Parathyroid adenoma (tissue), 2 donors: Measurements from ENCODE around the gene ZNF778.

ENCODE experiments used
- H2AFZ ChIP-seq: fragments of 300-600 bp; sonication (generic); one replicate; pipeline ENCODE4 v1.7.0; 2017; ENCODE audit warnings: antibody characterized with exemption, mild to moderate bottlenecking
- H3K27ac ChIP-seq: fragments of 300-600 bp; sonication (generic); one replicate; pipeline ENCODE4 v1.7.0; 2017
- H3K27me3 ChIP-seq: fragments of 300-600 bp; sonication (generic); one replicate; pipeline ENCODE4 v1.7.0; 2017; ENCODE audit warnings: low read length; ENCODE audit not compliant: control insufficient read depth, insufficient read depth
- H3K36me3 ChIP-seq: fragments of 300-600 bp; sonication (generic); one replicate; pipeline ENCODE4 v1.7.0; 2017; ENCODE audit warnings: low read length; ENCODE audit not compliant: control insufficient read depth, insufficient read depth
- H3K4me1 ChIP-seq: fragments of 300-600 bp; sonication (generic); one replicate; pipeline ENCODE4 v1.7.0; 2017; ENCODE audit warnings: control low read depth
- H3K4me2 ChIP-seq: fragments of 300-600 bp; sonication (generic); one replicate; pipeline ENCODE4 v1.7.0; 2017; ENCODE audit warnings: low read length
- H3K4me3 ChIP-seq: fragments of 300-600 bp; sonication (generic); one replicate; pipeline ENCODE4 v1.7.0; 2017; ENCODE audit warnings: low read depth, low read length
- H3K79me2 ChIP-seq: fragments of 300-600 bp; sonication (generic); one replicate; pipeline ENCODE4 v1.7.0; 2017; ENCODE audit warnings: control low read depth
- H3K9ac ChIP-seq: fragments of 300-600 bp; sonication (generic); one replicate; pipeline ENCODE4 v1.7.0; 2017; ENCODE audit warnings: mild to moderate bottlenecking
- H3K9me3 ChIP-seq: fragments of 300-600 bp; sonication (generic); one replicate; pipeline ENCODE4 v1.7.0; 2017; ENCODE audit warnings: low read length; ENCODE audit not compliant: control insufficient read depth
- TF ChIP-seq, protein P1 (sequence below): fragments of 300-600 bp; sonication (generic); IDR thresholded peaks from one replicate; pipeline ENCODE4 v1.7.0; 2017; ENCODE audit warnings: antibody characterized with exemption, mild to moderate bottlenecking
- donor health status: primary hyperparathyroidism.

ZNF778 gene

DNA sequence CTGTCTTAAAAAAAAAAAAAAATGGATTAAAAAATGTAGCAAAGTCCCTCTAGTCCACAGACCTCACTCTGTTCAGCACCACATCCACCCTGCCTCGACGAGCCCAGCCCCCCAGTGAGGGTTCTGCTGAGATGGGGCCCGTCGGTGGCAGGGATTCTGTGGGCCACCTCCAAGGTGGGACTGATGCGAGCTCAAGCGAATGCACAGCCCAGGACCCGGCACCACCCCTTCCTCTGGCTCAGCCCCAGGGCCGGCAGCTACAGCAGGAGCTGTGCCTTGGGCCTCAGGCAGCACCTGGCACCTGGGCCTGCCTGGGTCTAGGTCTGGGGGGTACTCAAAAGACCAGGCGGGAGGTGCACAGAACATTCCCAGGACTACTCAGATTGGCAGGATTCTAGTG is 59.5 kb downstream of the ZNF778 start:
- no peaks in the 10 kb centered on the region for H3K27me3 ChIP-seq
- no peaks in the 10 kb centered on the region for H3K36me3 ChIP-seq
- no peak overlapping the region for H3K4me2 ChIP-seq
- TF ChIP-seq, protein P1, sequence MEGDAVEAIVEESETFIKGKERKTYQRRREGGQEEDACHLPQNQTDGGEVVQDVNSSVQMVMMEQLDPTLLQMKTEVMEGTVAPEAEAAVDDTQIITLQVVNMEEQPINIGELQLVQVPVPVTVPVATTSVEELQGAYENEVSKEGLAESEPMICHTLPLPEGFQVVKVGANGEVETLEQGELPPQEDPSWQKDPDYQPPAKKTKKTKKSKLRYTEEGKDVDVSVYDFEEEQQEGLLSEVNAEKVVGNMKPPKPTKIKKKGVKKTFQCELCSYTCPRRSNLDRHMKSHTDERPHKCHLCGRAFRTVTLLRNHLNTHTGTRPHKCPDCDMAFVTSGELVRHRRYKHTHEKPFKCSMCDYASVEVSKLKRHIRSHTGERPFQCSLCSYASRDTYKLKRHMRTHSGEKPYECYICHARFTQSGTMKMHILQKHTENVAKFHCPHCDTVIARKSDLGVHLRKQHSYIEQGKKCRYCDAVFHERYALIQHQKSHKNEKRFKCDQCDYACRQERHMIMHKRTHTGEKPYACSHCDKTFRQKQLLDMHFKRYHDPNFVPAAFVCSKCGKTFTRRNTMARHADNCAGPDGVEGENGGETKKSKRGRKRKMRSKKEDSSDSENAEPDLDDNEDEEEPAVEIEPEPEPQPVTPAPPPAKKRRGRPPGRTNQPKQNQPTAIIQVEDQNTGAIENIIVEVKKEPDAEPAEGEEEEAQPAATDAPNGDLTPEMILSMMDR, result no peak
- H3K27ac ChIP-seq, result no peak overlapping the region
- H2AFZ ChIP-seq, result no peak overlapping the region
- no peaks in the 10 kb centered on the region for H3K4me1 ChIP-seq
- no peaks in the 10 kb centered on the region for H3K9me3 ChIP-seq
- peaks cover 2% of the 10 kb centered on the region for H3K79me2 ChIP-seq
- no peak overlapping the region for H3K9ac ChIP-seq
- no peak overlapping the region for H3K4me3 ChIP-seq

GRCh38 chr16:89277641-89278341 is 60.3 kb downstream of the ZNF778 start:
- no peak overlapping the region for H3K9ac ChIP-seq
- H3K4me2 ChIP-seq, result no peak overlapping the region
- peaks cover 2% of the 10 kb centered on the region for H3K79me2 ChIP-seq
- no peak overlapping the region for H3K27ac ChIP-seq
- H3K4me1 ChIP-seq, result no peaks in the 10 kb centered on the region
- no peaks in the 10 kb centered on the region for H3K27me3 ChIP-seq
- H2AFZ ChIP-seq, result no peak overlapping the region
- no peaks in the 10 kb centered on the region for H3K9me3 ChIP-seq
- no peak overlapping the region for H3K4me3 ChIP-seq
- TF ChIP-seq, protein P1, result no peak
- no peaks in the 10 kb centered on the region for H3K36me3 ChIP-seq

DNA sequence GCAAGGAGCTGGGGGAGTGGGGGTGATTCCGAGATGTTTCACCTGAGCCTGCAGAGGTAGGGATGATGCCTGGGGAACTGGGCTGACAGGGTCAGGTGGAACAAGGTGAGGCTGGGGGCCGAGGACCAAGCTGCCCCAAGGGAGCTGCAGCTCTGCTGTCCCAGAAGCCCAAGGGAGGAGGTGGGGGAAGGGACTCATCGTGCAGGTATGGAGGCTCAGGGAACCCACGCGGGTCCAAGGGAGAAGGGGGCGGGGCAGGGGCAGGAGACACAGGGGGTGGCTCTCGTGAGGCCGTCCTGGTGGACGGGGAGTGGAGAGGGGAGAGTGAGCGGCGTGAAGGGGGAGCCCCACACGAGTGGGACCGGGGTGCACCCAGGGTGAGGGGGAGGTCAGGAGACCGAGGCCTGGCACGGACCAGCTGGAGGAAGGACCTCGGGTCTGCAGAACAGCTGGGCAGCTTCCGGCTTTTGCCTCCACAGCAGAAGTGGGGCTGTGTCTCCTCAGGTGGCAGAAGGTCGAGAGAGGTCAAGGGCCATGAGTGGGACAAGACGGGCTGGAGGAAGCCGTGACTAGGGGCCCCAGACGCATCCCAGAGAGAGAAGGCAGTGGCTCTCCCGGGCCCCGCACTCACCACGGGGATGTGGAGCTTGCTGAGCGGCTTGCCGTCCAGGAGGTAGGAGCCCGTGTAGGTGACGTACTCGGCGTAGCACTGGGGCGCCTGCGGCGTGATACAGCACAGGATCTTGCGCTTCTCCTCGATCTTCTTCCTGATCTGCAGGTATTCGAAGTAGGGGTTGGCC is 61.1 kb downstream of the ZNF778 start:
- Histone ChIP-seq H3K36me3 (no peaks in the 10 kb centered on the region), H3K9ac (no peak overlapping the region), H3K4me3 (no peak overlapping the region), H3K4me1 (no peaks in the 10 kb centered on the region), H3K79me2 (peaks cover 2% of the 10 kb centered on the region), H3K9me3 (no peaks in the 10 kb centered on the region), H3K4me2 (no peak overlapping the region), H3K27ac (no peak overlapping the region), H2AFZ (no peak overlapping the region), H3K27me3 (no peaks in the 10 kb centered on the region)
- TF ChIP-seq, protein P1, result no peak

GRCh38 chr16:89279666-89280481 is 62.4 kb downstream of the ZNF778 start:
- Histone ChIP-seq H3K4me2 (no peak overlapping the region), H2AFZ (no peak overlapping the region), H3K4me3 (no peak overlapping the region), H3K79me2 (no peaks in the 10 kb centered on the region), H3K36me3 (no peaks in the 10 kb centered on the region), H3K27me3 (no peaks in the 10 kb centered on the region), H3K27ac (no peak overlapping the region), H3K9ac (no peak overlapping the region), H3K9me3 (no peaks in the 10 kb centered on the region), H3K4me1 (no peaks in the 10 kb centered on the region)
- TF ChIP-seq, protein P1, result no peak
